HG03565 (cell line): ENCODE results near the gene CHORDC1.
"Not testable (repeated sequence)": the region's sequence is repeated elsewhere in the genome, so short reads cannot be mapped to it uniquely, and the experiment has no call there.

Experiments
- ATAC-seq: cut with Tn5 transposase; IDR thresholded peaks from one replicate; pipeline ENCODE4 v1.9.1; 2021; ENCODE audit warnings: mild to moderate bottlenecking, moderate library complexity; ENCODE audit not compliant: unreplicated experiment

The CHORDC1 gene

DNA sequence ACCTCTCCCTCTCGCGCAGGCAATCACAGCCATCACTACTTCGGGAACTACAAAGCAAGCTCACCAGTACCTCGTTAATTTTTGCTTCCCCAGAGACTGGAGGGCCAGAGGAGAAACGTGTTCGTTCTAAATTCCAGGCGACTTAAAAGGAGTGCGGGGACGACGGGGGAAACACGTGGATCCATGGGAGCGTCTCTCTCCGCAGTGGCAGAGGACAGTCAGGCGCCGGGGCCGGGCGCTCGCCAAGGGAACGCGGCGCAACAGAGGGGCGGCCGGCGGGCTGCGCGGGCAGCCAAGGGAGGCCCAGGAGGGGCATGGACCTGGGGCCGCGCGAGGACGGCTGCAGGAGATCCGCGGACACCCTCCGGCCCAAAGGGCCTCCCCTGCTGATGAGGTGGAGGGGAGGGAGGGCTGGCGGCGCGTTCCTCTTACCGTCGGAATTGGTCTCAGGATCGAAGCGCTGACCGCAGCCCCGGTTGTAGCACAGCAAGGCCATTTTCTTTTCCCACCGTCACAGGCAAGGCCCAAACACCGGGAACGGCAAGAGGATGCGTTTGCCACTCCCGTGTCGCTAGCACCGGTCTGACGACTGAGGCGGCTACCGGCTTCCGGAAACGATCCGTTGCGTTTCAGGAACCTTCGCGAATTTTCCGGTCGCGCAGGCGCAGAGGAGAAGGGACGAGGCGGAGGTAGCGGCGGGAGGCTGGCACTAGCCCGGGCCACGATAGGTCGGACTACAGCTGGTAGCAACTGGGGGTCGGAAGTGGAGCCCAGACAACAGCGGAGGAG is at the start of gene CHORDC1:
TSS of gene CHORDC1 (minus strand) at position 591 of the 789 bp plus-strand sequence. CDS start at position 496, 95 bp downstream.
- peak; percentile 82 for ATAC-seq

DNA sequence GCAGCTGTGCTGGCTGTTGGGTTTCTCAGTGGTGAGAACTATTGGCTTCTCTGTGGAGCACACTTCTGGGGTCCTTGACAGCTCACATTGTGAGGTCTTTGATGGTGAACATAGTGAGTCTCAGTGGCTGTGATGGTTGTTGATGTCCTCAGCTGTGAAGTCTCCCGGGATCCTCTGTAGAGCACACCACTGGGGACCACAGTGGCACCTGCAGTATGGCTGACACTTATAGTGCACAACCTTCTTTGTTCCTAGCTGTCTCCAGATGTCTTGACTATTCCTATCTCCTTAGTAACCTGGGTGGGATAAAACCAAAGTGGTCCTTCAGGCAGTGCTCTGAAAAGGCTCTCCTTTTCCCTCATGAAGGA is 34.3 kb upstream of the CHORDC1 start:
- ATAC-seq: no peak

DNA sequence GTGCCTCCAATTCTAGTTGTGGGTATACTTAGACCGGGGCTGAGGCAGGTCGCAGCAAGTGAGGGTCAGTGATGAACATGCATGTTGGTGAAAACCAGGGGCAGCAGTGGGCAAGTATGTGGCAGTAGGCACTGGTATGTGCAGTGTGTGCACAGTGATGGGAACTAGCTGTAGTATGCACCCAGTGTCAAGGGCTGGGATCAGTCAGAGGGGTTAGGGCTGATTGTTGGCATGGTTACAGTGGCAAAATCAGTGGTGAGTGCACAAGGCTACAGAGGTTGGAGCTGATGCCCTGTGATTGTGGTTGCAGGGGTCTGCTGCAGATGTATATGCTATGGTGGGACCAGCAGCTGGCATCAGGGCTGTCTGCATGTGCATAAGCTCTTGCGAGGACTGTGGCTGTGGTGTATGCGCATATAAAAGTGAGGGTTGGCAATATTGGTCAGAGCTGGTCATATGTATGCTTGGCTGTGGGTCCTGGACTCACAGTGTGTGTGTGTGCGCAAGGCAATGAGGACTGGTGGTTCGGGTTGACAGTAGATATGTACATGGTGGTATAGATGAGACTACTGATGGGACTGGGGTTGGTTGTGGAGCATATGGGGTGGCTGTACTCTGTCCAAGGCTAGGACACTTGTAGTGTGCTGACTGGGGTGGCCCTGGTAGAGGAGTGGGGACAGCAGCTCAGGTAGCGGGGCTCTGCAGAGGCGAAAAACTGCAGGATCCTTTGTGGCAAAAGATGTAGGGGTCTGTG is 33.7 kb upstream of the CHORDC1 start:
- no peak for ATAC-seq

DNA sequence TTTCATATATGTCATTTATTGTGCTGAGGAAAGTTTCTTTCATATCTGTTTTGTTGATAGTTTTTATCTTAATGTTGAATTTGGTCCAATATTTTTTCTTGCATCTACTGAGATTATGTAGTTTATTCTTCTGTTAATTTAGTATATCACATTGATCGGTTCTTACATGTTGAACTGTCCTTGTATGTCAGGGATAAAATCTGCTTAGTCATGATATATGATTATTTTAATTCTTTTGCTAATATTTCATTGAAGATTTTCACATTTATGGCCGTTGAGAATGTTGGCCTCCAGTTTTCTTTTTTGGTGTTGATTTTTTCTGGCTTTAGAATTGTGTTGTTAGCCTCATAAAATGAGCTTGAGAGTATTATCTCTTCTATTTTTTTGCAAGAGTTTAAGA is 31.2 kb upstream of the CHORDC1 start:
- no peak for ATAC-seq

DNA sequence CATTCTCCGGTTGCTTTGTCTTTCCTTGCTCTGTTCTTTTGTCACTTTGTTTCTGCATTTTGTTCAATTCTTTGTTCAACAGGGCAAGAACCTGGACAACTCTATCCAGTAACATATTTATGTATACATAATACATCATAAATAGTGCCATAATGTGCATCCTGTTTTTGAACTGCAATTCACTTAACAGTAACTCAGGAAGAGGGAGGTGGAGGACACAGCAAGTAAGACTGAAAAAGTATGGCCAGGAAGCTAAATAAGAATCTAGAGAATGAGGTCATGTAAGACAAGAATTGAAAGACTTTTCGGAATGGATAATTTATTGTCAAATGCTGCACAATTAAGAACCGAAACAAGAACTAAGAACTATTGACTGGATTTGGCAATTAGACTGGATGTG is 29.2 kb upstream of the CHORDC1 start:
- ATAC-seq: no peak

DNA sequence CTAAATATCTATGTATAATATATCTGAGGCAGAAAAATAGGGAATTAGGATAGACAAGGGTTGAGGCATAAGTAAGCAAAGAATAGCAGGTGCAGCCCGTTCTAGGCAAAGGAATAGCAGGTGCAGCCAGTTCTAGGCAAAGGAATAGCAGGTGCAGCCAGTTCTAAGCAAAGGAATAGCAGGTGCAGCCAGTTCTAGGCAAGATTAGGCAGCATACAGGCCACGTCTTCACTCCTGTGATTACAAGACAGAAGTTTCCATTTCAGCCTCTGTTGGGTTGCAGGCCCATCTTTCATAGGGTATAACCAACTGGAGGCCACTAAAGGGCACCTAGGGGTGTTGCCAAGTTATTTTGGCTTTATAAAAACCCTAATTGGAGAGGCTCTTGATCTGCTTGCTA is 28.8 kb upstream of the CHORDC1 start:
- ATAC-seq: no peak

DNA sequence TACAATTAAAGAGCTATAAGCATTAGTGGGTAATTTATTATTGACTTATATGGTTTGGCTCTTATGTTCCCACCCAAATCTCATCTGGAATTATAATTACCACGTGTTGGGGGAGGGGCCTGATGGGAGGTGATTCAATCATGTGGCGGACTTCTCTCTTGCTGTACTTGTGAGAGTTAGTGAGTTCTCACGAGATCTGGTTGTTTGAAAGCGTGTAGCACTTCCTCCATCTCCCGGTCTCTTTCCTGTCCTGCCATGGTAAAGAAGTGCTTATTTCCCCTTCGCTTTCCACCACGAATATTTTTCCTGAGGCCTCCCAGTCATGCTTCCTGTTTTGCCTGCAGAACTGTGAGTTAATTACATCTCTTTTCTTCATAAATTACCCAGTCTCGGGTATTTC is 28.1 kb upstream of the CHORDC1 start:
- ATAC-seq: no peak

DNA sequence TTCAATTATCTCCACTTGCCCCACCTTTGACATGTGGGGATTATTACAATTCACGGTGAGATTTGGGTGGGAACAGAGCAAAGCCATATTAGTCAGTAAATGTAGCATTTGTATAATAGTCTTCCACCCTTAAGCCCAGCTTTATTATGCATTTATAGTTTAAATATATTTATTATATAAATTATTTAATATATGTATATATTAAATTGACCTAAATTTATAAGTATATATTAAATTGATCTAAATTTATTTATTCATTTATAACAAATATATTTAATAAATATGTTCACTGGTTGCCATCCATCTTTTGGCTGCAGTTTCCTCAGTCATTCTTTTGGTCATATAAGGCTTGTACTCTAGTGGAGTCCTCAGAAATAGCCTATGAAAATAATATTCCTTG is 23.6 kb upstream of the CHORDC1 start:
- no peak for ATAC-seq

DNA sequence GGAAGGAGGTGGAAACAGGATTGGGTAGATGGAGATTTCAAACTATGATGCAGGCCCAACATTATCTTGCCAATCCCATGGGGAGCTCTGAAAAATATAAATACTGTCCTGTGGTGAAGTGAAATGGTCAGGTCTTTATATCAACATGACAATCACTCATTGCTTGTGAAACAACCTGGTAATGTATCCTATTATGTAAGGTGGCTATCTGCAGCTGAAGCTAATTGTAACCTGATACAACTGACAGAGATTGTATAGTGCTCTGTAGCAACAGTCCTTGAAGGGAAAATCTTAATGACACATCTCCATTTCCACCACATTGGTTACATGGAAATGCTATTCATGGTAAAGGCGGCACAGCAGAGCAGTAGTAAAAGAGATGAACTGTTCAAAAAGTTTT is 20.7 kb upstream of the CHORDC1 start:
- ATAC-seq: no peak

DNA sequence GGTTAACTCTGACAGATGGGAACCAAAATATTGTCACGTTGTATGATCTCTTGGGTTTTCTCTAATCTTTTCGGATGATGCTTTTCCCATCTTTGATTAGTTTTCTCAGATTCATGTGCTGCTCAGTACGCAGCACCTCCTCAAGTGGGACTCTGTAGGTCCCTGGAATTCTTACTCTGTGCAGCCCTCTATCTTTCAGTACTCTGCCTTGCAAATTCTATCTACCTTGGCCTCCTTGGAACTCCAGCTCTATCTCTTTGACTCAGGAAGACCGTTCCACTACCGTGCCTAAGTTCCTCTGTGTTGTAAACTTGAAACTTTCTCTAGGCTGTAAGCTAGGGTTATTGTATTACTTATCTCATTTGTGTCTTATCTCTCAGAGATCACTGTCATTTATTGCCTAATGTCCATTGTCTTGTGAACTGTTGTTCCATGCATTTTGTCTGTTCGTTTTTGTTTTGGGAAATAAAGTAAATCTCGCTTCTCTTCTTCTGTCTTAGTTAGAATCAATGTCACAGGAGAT is 20.1 kb upstream of the CHORDC1 start:
- no peak for ATAC-seq

DNA sequence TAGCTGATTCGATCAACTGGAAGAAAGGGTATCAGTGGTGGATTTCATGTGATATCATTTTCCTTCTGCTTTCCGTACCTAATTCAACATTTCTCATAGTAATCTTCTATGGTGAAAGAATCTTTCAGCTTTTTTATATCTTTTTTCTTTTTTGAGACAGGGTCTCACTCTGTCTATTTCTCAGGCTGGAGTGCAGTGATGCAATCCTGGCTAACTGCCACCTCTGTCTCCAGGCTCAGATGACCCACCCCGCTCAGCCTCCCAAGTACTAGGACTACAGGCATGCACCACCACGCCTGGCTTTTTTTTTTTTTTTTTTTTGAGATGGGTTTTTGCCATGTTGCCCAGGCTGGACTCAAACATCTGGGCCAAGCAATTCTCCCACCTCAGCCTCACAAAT is 18.6 kb upstream of the CHORDC1 start:
- no peak for ATAC-seq

DNA sequence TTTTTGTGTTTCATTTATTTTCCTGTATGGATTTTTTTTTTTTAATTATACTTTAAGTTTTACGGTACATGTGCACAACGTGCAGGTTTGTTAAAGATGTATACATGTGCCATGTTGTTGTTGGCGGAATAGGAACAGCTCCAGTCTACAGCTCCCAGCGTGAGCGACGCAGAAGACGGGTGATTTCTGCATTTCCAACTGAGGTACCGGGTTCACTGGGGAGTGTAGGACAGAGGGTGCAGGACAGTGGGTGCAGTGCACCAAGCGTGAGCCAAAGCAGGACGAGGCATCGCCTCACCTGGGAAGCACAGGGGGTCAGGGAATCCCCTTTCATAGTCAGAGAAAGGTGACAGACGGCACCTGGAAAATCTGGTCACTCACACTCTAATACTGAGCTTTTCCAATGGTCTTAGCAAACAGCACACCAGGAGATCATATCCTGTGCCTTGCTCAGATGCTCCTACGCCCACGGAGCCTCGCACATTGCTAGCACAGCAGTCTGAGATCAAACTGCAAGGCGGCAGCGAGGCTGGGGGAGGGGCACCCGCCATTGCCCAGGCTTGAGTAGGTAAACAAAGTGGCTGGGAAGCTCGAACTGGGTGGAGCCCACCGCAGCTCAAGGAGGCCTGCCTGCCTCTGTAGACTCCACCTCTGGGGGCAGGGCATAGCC is 17.3 kb upstream of the CHORDC1 start:
- not testable (repeated sequence) for ATAC-seq

DNA sequence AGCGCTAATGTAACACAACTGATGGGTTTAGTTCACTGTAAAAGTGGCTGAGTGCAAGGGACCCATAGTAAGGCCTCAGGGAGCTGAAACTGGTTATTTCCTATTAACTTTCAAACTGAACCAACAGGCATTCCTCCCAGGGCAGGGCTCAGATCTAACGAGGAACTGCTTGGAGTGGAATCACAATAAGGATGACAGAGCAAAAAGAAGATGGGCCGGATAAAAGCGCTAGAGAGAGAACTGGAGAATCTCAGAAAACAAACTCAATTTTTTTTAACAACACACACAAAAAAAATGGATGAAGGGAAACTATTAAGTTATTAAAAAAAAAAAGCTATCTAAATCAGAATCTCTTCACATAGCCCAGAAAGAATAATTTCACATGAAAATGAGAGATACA is 14.2 kb upstream of the CHORDC1 start:
- no peak for ATAC-seq

DNA sequence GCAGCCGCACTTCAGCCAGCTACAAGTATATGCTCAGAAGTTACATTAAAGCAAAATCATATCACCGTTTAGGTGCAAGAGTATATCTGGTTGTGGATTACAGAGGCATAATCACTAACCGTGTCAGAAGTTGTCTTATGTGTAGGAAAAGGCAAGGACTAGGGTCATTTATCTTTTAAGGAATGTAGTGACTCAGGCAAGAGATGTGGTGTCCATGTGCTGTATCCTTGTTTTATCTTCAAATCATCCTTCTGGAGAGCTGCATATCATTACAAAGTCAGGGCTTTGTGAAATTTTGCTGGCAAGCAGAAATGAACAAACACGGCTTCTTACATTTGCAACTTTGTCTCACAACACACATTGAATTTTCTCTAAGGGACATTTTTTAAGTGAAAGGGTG is 12.7 kb upstream of the CHORDC1 start:
- no peak for ATAC-seq

DNA sequence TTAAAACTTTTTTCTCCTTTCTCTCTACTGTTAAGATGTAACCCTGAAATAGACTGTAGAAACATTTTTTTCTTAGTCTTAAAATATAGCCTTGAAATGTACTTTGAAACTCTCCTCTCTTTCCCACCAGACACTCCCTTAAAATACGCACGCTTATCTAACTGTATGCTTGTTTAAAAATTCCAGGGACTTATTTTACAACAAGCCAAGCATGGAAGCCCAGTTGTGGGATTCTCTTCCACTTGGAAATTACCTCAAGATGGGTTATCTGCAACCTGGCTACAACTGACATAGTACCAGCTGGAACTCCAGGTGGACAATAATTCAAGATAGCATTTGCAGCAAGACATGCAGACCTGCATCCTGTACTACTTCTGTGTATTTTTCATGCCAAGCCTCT is 12.1 kb upstream of the CHORDC1 start:
- ATAC-seq: no peak

DNA sequence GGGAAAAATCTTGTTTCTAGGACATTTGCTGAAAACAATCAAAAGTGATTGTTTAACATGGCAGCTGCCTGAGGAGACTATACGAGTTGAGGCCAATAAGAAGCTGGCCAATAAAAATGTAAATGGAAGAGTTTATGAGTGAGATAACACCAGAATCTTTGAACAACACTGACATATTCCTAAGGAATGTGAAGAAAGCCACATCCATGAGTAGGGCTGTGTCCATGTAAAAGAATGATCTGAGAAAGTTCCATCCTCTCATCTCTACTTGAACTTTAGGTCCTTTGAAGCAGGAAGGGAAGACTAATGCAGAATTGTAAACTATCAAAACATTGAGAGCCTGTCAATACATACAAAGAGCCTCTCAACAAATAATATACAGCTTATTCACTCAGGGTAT is 6.9 kb upstream of the CHORDC1 start:
- no peak for ATAC-seq

DNA sequence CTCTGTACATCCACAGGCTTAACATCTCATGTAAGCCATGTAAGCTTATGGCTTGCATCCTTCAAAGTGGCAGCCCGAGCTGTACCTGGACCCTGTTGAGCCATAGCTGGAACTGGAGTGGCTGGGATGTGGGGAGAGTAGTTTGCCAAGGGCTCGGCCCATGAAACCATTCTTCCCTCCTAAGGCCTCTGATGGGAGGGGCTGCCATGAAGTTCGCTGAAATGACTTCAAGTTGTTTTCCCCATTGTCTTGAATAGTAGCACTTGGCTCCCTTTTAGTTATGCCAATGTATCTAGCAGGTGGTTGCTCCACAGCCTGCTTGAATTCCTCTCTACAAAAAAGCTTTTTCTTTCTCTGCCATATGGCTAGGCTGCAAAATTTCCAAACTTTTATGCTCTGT is 5.2 kb upstream of the CHORDC1 start:
- ATAC-seq: no peak

DNA sequence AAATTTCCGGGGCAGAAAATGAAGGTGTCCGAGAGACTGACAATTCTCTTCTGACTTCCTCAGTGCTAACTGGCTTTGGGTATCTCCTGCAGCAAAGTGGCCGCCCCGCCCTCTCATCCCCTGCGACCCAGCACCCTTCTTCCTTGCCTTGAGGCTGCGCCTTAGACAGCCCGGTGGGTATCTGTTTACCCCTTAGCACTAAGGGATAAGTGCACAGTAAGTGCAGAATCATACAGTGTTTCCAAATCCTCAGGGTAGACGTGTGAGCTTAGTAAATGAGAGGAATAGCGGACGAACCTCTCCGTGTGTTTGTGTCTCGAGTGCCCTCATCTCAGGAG is 368 bp upstream of the CHORDC1 start:
- ATAC-seq: no peak

DNA sequence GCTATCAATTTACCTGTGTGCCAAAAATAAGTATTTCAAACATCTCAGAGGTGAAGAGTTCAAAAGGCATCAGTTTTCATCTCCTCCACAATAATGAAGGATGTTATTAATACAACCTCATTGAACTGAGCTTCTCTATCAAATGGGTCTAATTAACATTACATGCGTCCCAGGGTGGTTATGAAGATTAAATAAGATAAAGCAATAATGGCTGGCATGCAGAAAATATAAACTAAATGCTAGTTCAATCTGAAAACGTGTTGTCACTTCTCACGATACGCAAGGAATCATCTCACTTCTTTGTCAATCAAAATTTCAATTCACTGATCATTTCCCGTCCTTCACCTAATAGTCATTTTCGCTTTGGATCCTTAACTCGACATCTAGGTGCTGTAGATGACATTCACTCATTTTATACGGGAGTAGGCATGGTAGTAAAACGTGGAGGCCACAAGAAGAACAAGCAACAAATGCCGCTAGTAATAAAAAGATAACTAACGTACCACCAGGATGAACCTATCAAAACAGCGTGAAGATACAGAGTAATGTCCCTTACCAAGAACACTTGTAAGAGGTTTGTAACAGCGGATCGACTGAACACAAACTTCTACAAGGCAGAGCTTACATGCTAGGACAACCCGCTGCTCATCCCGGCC is 918 bp downstream of the CHORDC1 start:
- ATAC-seq: no peak

DNA sequence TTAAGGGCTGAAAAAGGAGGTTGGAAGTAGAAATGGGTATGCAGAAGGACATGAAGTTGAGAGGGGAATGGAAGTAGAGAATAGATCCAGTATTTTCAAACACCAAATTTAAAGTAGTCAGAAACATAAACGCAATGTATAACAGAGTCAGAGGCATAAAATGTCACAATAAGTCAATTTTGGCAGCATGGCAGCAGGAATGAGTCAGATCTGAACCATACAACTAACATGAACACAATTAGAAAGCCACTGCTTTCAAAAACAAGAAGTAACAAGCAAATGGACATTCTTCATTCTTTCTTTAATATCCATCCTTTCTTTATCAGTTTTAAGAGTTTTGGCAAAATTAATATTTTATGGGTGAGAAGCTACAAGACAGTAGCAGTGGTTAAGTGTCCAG is 2.5 kb downstream of the CHORDC1 start:
- peak; percentile 30 for ATAC-seq

DNA sequence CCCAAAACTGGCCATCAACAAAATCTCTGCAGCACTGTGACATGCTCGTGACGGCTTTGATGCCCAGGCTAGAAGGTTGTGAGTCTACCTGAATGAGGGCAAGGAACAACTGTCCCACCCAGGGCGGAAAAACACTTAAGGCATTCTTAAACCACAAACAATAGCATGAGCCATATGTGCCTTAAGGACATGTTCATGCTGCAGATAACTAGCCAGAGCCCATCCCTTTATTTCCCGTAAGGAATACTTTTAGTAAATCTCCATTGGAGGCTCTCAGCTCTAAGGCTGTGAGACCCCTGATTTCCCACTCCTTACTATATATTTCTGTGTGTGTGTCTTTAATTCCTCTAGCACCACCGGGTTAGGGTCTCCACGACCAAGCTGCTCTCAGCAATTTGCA is 3.4 kb downstream of the CHORDC1 start:
- no peak for ATAC-seq
